Stimulated activated CD4-positive, alpha-beta T cell treated with anti-CD3 and anti-CD28 coated beads, Interleukin-1b, Interleukin-23, amount 100 ng/mL, for 24 hours (primary cell): Measurements from ENCODE around the gene PHACTR3.

Experiments used
- DNase-seq, 4 experiments: peaks; one replicate each; pipeline ENCODE4 v3.0.0-alpha.2; 2020; ENCODE audit warnings: low read depth in 4 of 4, low spot score in 1 of 4

PHACTR3 gene

DNA sequence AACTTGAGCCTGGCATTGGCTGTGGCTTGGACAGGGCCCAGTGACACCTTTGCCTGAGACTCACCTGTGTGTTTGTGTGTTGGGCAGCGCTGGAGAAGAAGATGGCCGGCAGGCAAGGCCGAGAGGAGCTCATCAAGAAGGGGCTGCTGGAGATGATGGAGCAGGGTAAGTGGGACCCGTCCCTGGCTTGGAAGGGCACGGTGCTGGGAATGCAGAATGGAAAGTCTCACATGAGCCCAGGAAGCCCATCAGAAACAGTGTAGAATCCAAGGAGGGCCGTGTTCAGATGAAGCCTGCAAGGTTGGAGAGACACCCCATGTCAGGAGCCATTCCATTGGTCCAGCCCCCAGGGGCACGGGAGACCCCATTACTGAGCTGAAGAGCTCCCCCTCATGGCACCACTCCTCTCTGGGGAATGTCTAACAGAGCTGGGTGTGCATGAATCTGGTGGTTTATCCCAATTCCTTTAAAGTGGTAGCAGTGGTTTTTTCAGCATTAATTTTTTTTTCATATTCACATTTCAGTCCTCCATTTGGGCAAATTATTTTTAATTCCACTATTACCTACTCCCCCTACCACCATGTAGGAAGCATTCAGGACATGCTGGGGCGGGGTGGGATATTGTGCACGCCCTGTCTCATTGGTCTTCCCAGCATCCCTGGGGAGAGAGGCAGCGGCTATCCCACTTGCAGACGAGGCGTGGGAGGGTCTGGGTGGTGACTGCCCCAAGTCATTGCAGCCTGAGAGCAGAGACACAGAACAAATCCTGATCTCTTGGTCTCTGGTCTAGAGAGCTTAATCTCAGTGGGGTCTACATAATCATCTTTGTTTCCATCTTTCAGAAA, 143.6 kb downstream of the PHACTR3 start:
- DNase-seq = no peak

DNA sequence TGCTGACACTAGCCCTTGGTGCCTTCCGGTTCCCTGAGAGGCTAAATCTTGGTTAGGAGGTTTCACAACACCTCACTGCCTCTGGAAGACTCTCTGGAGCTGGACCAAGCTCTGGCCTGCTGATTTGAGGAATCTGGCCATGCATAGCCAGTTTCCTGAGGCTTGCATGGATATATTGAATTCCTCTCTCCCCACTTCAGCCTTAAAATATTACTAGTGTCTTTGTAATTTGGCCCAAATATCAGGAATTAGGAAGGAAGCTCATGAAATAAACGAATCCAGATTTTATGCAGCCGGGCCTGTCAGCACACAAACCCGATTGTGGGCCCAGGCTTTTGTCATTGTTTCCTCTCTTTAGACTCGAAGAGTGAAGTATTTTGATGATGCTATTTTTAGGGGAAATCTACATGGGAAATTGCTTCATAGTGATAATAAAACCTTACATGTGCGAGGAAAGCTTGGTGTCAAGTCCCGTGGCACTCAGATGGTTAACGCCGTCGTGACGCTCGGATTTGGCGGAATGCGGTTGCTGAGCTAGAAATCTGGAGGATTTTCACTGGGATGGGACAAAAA, 144.4 kb downstream of the PHACTR3 start:
- no peak for DNase-seq

DNA sequence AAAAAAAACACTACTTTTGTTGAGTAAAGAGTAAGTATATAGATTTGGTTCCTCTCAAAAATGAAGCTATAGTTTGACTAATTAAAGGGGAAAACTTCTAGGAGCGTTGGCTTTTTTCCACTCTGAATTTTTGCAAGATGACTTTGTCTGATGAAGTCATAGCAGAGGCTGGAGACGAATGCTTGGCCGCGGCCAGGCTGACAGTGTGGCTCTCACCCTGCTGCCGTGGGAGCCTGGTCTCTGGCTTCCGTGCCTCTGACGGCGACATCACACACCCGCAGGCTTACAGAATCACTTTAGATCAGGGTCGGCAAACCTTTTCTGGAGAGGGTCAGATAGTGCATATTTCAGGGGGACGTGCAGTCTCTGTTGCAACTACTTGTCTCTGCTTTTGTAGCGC, 145.0 kb downstream of the PHACTR3 start:
- no peak for DNase-seq

DNA sequence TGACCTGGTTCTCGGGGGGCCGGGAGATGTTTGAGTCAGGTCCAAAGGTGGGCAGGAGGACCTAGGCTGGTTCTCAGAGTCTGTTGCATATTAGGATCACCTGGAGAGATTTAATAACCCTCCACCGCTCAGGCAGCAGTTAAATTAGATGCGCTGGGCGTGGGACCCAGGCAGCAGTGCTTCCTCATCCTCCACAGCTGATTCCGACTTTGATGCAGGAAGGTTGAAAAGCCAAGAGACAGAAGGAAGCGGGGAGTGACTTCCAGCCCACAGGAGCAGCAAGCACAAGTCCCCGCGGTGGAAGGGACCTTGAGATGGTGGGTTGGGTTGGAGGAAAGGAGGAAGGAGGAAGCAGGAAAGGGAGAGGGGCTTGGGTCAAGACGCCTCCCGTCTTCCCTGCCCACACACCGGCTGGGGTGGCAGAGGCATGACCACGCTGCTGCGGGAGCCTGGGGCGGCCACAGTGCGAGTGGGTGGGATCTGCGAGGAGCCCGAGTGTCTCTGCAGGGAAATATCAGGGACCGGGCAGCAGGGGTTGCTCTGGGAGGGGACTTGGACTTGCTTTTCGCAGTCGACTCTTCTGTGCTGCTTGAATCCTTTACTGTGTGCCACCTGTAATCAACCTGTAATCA, 146.0 kb downstream of the PHACTR3 start:
- no peak for DNase-seq

DNA sequence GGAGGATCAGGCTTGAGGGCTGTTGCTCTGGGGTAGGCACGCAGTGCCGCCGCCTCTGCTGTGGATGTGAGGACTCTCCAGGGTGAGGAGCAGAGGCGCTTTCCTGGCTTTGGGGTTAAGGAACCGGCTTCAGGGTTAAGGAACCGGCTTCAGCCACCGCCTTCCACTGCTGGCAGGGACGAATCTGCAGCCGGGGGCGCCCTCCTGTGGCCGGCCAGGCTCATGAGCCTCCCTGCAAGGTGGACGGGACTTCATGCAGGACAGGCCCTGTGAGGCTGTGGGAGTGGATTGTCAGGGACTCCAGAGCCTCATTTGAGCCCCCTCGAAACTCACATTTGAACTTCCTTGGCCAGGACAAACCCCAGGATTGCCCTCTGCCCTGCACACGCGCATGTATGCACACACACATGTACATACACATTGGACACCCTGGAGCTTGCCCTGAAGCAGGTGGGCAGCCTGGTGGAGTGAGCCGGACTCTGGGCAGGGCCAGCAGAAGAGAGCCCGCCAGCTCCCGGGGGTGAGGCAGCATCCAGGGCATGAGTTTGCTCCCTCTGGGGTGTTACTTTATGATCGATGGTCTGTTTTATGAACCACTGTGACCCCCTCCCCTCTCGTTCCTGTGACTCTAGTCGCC, 146.9 kb downstream of the PHACTR3 start:
- peak in 1 of 4 experiments; percentile 21 for DNase-seq

DNA sequence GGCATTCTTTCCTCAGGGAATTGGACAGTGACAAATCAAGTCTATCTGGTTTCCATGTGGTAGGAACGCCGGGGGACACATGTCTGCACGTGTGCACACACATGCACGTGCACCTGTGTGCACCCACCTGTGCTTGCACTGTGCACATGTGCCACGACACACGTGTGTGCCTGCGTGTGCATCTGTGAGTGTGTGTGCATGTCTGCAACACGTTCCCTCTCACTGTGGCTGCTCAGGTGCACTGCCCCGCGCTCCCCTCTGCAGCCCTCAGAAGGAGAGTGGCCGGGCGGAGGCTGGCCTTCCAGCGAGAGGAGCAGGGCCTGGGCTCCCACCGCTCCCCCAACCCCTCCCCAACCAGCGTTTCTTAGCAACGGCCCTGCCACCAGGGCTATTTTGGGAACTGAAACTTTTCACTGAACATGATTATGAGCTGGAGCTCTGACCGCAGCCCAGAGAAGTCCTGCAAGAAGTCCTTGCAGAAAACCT, 147.8 kb downstream of the PHACTR3 start:
- no peak for DNase-seq

DNA sequence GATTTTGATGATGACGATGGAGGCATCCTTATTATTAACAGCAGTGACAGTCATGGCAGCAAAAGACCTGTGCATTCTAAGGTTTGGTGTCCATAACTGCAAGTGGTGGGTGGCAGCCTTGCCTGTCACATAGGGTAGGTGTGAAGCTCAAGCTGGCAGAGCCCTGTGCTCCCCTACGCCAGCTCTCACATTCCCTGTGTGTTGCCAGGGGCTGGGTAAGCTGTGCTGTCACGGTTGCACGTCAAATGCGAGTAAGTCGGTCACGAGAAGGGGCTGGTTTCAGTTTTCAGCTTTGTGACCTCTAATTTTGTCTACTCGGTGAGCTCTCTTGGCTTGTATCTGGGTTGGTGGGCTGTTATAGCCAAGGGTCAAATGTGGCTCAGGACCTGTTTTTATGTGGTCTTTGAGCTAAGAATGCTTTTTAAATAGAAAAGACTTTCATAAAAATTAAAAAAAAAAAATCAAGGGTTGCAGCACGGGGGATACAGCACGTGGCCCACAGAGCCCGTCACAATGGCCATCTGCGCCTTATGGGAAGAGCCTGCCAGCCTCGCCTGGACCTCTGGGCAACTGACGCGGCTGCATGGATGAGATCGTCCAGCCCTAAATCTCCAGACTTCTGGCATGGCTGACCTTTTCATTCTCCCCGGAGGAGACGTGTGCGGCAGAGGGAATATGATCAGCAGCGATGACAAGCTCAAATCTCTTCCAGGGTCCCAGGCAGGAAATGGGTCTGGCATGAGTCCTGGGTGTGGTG, 148.5 kb downstream of the PHACTR3 start:
- DNase-seq = no peak

DNA sequence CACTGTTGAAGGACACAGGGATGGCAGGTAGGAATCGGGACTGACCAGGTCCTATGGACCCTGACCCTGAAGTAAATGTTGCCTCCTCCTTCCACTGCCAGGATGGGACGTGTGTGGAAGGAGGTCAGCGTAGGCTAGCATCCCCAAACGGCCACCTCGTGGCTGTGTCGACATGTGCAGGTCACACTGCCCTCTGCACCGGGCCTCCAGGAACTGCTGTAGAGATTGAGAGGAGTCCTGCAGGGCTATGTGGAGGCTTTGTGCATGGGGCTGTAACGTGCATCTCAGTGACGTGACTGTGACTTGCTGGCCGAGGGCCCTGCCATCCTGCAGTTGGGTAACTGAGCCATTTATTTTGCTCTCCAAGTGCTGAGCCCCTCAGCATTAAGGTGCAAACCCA, 149.5 kb downstream of the PHACTR3 start:
- DNase-seq = no peak

DNA sequence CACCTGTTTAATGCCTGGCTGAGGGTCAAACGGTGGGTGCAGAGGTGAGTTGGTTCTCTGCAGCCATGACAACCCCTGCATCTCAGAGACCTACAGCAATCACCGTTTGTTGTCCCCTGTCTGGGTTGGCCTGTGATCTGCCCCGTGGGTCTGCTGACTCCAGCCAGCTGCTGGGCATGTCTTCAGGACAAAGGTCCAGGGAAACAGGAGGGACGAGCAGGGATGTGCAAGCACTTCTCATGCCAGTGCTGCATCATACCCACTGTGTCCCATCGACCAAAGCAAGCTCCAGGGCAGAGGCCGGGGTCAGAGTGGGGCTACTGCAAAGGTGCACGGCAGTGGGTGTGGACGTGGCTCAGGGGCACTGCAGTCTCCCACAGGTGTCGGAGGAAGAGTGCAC, 150.2 kb downstream of the PHACTR3 start:
- DNase-seq = no peak

DNA sequence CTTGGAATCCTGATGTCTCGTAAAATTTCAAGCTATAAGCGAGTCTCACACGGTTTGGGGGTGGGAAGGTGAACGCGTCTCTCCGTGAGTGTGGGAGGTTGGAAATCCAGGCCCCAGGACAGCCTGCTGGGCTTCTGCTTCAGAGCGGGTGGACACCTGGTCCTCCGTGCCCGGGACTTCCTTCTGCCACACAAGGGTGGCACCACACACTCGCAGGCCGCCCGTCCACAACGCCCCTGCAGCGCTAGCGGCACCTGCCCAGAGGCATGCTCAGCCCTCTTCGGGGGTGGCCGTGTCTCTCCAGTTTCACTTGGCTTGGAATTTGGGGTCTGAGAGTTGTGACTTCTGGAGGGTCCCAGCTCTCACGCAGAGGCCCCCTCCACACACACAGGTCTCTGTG, 151.9 kb downstream of the PHACTR3 start:
- no peak for DNase-seq

DNA sequence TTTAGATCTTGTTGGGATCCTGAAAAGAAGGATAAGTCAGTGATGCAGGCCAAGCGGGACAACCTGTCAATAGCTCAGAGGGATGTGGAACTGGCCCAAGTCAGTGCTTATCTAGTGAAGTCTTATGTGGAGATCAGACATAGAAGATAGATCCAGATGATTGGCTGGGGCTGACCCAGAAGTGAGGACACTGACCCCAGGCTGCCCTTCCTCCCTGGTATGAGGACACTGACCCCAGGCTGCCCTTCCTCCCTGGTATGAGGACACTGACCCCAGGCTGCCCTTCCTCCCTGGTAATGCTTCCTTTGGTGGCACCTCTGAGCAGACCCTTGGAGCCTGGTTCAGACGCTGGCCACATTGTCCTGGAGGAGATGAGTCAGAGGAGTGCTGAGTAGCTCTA, 159.7 kb downstream of the PHACTR3 start:
- DNase-seq = no peak

DNA sequence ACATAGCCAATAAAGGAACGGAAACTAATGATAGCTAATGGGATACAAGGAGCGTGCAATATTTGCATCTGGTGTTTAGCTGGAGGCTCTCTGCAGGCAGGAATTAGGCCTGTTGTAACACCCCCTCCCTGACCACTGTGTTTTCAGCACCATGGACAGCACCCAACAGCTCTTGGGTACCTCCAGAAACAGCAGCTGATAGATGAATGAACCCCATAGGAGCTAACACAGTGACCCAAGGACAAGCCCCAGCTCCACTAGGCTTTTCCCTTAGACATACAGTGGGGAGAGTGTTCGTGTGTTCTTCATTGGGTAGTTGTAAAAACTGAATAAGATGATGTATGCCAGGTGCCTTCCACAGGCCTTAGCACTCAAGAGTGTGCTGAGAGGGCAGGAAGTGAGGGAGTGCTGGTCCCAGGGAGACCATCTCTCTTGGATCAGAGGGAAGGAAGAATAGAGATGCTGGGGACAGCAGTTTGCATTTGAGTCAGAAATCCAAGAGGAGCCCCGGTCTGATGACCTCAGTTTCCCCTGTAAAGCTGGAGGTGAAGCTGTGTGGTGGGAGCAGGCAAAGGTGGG, 161.3 kb downstream of the PHACTR3 start:
- no peak for DNase-seq

DNA sequence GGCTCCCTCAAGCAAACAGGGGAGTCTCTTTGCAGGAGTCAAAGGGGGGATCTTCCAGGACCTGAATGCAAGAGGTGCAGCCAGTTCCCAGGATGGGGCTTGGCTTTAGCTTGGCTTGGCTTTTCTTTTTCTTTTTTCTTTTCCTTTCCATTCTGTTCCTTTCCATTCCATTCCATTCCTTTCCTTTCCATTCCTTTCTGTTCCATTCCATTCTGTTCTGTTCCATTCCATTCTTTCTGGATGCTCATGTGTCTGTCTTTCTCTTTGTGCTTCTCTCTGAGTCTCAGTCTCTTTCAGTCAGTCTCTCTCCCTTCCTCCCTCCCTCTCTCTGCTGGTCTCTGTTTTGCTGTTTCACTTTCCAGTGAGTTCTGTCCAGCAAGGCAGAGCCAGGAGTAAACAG, 163.3 kb downstream of the PHACTR3 start:
- no peak for DNase-seq

DNA sequence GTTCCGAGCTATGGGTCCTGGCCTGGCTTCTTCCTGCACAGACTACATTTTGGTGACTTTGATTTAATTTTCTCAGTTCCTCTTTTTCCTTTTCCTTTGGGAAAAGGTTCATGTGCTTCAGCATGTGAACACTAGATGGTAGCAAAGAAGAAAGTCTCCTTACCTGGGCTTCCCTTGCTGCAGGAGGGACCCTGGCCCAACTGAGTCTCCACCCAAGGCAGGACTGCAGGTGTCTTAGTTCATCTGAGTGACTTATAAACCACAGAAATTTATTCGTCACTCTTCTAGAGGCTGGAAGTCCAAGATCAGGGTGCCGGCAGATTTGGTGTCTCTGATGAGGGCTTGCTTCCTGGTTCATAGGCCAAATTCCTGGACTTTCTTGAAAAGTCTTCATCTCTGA, 165.9 kb downstream of the PHACTR3 start:
- no peak for DNase-seq

DNA sequence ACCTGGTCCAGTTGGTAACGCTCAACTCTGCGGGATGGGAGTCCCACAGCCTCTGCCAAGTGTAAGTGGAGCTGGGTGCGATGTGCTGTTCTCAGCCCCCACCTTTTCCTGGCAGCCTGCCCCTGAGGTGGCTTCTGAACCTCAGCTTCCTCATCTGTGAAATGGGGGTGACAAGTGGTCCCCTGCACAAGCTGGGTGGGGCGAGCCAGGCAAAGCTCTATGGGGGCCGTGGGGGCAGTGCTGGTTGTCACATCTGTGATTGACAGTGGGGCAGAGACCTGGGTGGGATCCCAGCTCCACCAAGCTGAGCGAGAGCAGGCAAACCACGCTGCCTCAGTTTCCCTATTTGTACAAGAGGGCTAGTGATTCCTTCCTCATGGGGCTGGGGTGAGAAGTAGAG, 166.5 kb downstream of the PHACTR3 start:
- no peak for DNase-seq

DNA sequence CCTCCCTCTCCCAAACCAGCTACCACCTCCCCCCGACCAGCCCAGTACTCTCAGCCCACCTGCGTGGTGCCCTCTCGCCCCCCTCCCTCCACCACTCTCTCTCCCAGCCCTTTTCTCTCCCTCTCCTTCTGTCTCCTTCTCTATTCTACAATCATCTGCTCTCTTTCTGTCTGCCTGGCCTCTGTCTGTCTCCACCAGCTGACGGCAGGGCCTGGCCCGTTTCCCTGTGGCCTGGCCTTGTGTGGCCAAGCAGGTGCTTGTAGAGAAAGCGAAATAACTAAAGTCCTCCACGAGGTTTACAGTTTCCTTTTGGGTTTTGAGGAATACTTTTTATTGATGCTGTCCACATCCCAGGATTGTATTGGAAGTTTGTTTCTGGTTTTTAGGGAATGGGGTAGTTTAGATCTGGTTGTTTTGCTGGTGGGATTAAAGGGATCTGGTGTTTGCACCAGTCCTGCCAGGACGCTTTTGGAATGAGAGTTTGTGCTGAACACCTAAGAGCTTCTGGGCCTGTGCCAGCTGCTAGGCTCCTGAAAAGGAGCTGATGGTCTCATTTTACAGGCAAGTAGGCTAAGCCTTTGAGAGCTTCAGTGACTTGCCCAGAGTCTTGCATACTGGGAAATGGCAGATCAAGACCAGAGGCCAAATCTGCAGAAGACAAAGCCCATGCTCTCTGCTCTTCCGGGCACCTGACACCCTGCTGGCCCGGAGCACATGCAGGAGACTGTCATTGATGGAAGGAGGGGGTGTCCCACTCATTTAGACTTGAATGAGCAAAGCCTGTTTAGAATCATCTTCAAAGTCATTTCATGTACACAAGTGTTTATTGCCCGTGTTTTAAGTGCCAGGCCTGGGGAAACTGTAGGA, 167.4 kb downstream of the PHACTR3 start:
- DNase-seq = no peak

DNA sequence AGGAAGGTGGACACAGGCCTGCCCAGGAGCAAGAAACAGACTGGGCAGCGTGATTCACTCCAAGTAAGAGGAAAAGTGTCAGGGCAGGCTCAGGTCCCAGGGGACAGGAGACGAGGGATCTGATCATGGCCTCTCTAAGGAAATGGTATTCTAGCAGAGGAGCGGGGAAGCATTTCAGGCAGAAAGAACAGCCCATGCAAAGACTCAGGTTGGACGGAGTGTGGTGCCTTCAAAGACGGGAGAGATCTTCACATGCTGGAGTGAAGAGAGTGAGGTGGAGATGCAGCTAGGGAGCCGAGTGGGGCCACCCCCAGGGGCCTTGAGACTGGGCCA, 168.0 kb downstream of the PHACTR3 start:
- DNase-seq = no peak

DNA sequence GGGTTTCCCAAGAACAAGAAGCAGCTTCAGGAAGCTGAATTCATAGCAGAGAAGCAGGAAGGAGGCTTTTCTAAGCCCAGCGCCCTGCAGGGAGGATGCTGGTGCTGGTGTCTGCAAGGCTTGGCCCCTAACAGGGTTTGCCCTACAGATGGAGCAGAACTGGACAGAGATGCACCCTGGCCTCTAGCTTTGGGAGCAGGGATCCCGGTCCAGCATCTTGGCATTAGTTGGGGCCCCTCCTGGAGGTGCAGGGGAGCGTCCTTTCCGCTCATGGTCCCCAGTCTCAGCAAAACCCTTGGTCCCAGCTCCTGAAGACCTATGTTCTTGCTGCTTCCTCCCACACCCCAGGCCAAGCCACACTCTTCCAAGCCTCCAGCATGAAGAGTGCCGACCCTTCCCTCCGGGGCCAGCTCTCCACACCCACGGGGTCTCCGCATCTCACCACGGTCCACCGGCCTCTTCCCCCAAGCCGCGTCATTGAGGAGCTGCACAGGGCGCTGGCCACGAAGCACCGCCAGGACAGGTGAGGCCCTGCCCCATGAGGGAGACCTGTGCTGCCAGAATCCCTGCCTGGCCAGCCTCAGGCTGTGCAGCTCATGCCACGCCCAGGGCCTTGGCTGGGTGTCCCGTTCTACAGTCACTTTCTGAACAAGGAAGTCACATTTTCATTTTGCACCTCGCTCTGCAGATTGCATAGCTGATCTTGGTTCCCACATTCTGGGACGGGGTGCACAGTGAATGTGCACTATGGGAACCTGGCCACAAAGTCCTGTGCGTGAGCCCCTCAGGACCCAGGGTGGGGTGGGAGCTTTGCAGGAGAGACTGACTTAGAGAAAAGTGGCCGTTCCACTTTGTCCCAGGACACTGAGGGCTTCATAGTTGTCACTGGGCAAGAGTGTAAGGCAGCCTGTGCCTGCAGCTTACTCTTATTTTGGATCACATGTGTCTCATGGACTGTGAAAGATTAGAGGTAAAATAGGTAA, 168.9 kb downstream of the PHACTR3 start:
- DNase-seq = no peak

DNA sequence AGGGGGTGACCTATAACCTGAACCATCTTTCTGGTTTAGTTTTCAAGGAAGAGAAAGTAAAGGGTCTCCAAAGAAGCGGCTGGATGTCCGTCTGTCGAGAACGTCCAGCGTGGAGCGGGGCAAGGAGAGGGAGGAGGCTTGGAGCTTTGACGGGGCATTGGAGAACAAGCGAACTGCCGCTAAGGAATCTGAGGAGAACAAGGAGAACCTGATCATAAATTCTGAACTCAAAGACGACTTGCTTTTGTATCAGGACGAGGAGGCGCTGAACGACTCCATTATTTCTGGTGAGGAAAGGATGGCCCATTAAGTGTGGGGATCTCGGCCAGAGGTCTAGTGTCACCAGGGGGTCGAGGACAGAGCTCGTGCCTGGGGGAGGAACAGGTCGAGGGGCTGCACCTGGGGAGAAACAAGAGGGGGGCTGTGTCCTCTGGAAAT, 169.9 kb downstream of the PHACTR3 start:
- no peak for DNase-seq
